Measurements from ENCODE around the gene EXOC3. TPM values are rescaled to one million over a fixed set of nuclear protein-coding genes. Genes with fewer than 3 reads are reported as not detected.

The EXOC3 gene
- total and polyA plus RNA-seq, 2 of the 8 experiments (the other 6 are each of a cell fraction or from before 2014, with no cell fraction given): 14.4 to 30.0 TPM

GRCh38 chr5:516338-516925, 73.5 kb downstream of the EXOC3 start:
- no peak overlapping the region for H4K8ac ChIP-seq (ENCODE audit: extremely low read depth, insufficient read depth, low read length)
- no peak overlapping the region for H2BK120ac ChIP-seq (replicated peaks; ENCODE audit: low read depth, low read length)
- no peak overlapping the region for H2AK5ac ChIP-seq (ENCODE audit: low read depth, low read length)
- no peak for DNase-seq (ENCODE audit: low read depth in 1 of 2, low spot score in 2 of 2)
- no peak overlapping the region for H3K23ac ChIP-seq (ENCODE audit: insufficient read length)
- ChIA-PET CTCF (ENCODE audit: partially characterized antibody) (interaction anchor here (0.8 kb wide), 1 partner anchor 90 kb away, joined by 3 read pairs; no protein-coding TSS in a partner anchor), POLR2A (ENCODE audit: partially characterized antibody) (interaction anchor here (1.6 kb wide), 1 partner anchor 70 kb away, joined by 3 read pairs; no protein-coding TSS in a partner anchor)
- no peak overlapping the region for H2BK20ac ChIP-seq (ENCODE audit: low read length)
- no peak for TF ChIP-seq RBBP5 (IDR thresholded peaks at IDR 0.05; ENCODE audit: borderline replicate concordance, low read depth, low read length)
- no peak overlapping the region for H3K27ac ChIP-seq (ENCODE audit: low read depth, low read length)
- no peaks in the 10 kb centered on the region for H3K79me2 ChIP-seq (ENCODE audit: control insufficient read depth in 1 of 2, insufficient read depth in 2 of 2, low read length in 2 of 2)
- peaks cover 0 to 4% (median 0%) of the 10 kb centered on the region in 4 experiments; a peak in 1 of 7 replicates for H3K4me1 ChIP-seq (replicated peaks in 1 of 4; ENCODE audit: control insufficient read depth in 3 of 4, insufficient read depth in 4 of 4, low read length in 3 of 4)
- H3K18ac ChIP-seq (ENCODE audit: extremely low read depth, low read length): no peak overlapping the region
- H3K4me2 ChIP-seq (ENCODE audit: insufficient read depth in 1 of 2, low read depth in 2 of 2, low read length in 2 of 2): no peak overlapping the region
- H2BK12ac ChIP-seq (ENCODE audit: low read depth, low read length): no peak overlapping the region
- no peak overlapping the region for H2BK15ac ChIP-seq (ENCODE audit: low read length)
- no peaks in the 10 kb centered on the region for H3K79me1 ChIP-seq (ENCODE audit: low read depth, low read length)
- H3K4me3 ChIP-seq (ENCODE audit: extremely low read depth in 1 of 4, insufficient read depth in 2 of 4, low read depth in 3 of 4, low read length in 4 of 4): no peak overlapping the region
- H2AFZ ChIP-seq (ENCODE audit: low read length): no peak overlapping the region
- H4K20me1 ChIP-seq (replicated peaks in 1 of 2; ENCODE audit: control insufficient read depth in 1 of 2, insufficient read depth in 2 of 2, low read length in 2 of 2): peaks cover 2 to 12% of the 10 kb centered on the region in 2 experiments
- H3K27me3 ChIP-seq (replicated peaks in 1 of 4; ENCODE audit: control insufficient read depth in 3 of 4, extremely low read depth in 1 of 4, insufficient read depth in 3 of 4, low read length in 3 of 4): peaks cover 0 to 4% (median under 1%) of the 10 kb centered on the region in 4 experiments; a peak in 3 of 7 replicates
- H3K36me3 ChIP-seq (ENCODE audit: control insufficient read depth in 2 of 4, insufficient read depth in 4 of 4, low read length in 3 of 4): no peaks in the 10 kb centered on the region
- no peak overlapping the region for H2BK5ac ChIP-seq (ENCODE audit: low read depth, low read length)
- no peak for FAIRE-seq
- H3K14ac ChIP-seq (ENCODE audit: insufficient read length): no peak overlapping the region
- no peak overlapping the region for H3K4ac ChIP-seq (replicated peaks; ENCODE audit: insufficient read length, low read depth, low read length)
- WGBS, 2 experiments (ENCODE audit: extremely low coverage in 1 of 2, insufficient coverage in 1 of 2, insufficient read length in 1 of 2, insufficient replicate concordance in 2 of 2, low coverage in 1 of 2, low lambda C conversion rate in 2 of 2, missing lambda C conversion rate in 1 of 2): 89% methylated on average over 10 of the region's 10 CpGs; no CpG with 5 or more reads in 1 of the 2 experiments
- H3K9ac ChIP-seq (replicated peaks in 1 of 4; ENCODE audit: extremely low read depth in 1 of 4, low read depth in 3 of 4, low read length in 3 of 4): no peak overlapping the region
- H4K5ac ChIP-seq (ENCODE audit: insufficient read length, low read depth, low read length): no peak overlapping the region
- H3K9me3 ChIP-seq (ENCODE audit: insufficient read depth in 2 of 2, low read depth in 1 of 2, low read length in 1 of 2): no peaks in the 10 kb centered on the region
- H4K91ac ChIP-seq (replicated peaks; ENCODE audit: insufficient read length, low read length): no peak overlapping the region
- peaks cover 12% of the 10 kb centered on the region; the same call in 1 of the 2 replicates for H3K23me2 ChIP-seq (ENCODE audit: low read depth, low read length)
- no peak overlapping the region for H3K56ac ChIP-seq (replicated peaks; ENCODE audit: insufficient read length, low read depth, low read length)

Other genes with a start within 250 kb of the EXOC3 start
- 7.2 and 8.0 TPM in 2 replicates for gene CCDC127, start 225.0 kb upstream of the EXOC3 start, total RNA-seq (2021; fragmentation: NEBNext Ultra II Directional; extraction: Animal tissue kit (Norgen Biotek cat#: 25700))
- 2.9 and 3.4 TPM in 2 replicates for gene CCDC127, start 225.0 kb upstream of the EXOC3 start, polyA plus RNA-seq (2011; rRNA removed)
- gene SDHA, start 224.9 kb upstream of the EXOC3 start, total RNA-seq (2021; fragmentation: NEBNext Ultra II Directional; extraction: Animal tissue kit (Norgen Biotek cat#: 25700)): 86.1 and 87.3 TPM in 2 replicates
- 59.7 and 80.6 TPM in 2 replicates for gene SDHA, start 224.9 kb upstream of the EXOC3 start, polyA plus RNA-seq (2011; rRNA removed)
- 73.8 and 74.2 TPM in 2 replicates for gene PDCD6, start 171.5 kb upstream of the EXOC3 start, total RNA-seq (2021; fragmentation: NEBNext Ultra II Directional; extraction: Animal tissue kit (Norgen Biotek cat#: 25700))
- 150 and 193 TPM in 2 replicates for gene PDCD6, start 171.5 kb upstream of the EXOC3 start, polyA plus RNA-seq (2011; rRNA removed)
- gene AHRR, start 121.5 kb upstream of the EXOC3 start, total RNA-seq (2021; fragmentation: NEBNext Ultra II Directional; extraction: Animal tissue kit (Norgen Biotek cat#: 25700)): 0.80 and 1.4 TPM in 2 replicates
- 0.41 and 0.97 TPM in 2 replicates for gene AHRR, start 121.5 kb upstream of the EXOC3 start, polyA plus RNA-seq (2011; rRNA removed)
- 0.95 and 1.1 TPM in 2 replicates for gene SLC9A3, start 81.3 kb downstream of the EXOC3 start, total RNA-seq (2021; fragmentation: NEBNext Ultra II Directional; extraction: Animal tissue kit (Norgen Biotek cat#: 25700))
- gene SLC9A3, start 81.3 kb downstream of the EXOC3 start, polyA plus RNA-seq (2011; rRNA removed): 1.0 and 1.3 TPM in 2 replicates
- 18.9 and 19.6 TPM in 2 replicates for gene CEP72, start 169.2 kb downstream of the EXOC3 start, total RNA-seq (2021; fragmentation: NEBNext Ultra II Directional; extraction: Animal tissue kit (Norgen Biotek cat#: 25700))
- gene CEP72, start 169.2 kb downstream of the EXOC3 start, polyA plus RNA-seq (2011; rRNA removed): 13.1 and 13.2 TPM in 2 replicates